Measurements from ENCODE around the gene COL11A1. TPM values are rescaled to one million over a fixed set of nuclear protein-coding genes. Genes with fewer than 3 reads are reported as not detected.
"Not testable (repeated sequence)": the region's sequence is repeated elsewhere in the genome, so short reads cannot be mapped to it uniquely, and the experiment has no call there.

COL11A1 gene
- total RNA-seq, 1 donor from 2014 or later = under 0.01 TPM

DNA sequence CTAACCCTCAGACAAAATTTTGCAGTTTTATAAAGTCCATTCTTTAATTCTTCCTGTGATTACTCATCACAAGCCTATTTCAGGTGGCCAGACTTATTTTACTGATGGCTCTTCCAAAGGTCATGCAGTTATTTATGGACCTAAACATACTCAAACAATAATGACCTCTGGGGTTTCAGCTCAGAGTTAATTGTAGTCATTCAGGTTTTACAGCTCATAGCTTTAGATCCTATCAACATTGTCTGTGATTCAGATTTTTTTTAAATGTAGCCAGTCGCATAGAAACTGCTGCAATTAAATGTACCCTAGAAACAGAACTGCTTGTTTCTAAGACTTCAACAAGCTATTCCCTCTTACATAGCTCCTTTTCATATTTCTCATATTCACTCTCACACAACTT is 270.8 kb downstream of the COL11A1 start:
- no peak for DNase-seq (ENCODE audit: low read depth in 2 of 2)

DNA sequence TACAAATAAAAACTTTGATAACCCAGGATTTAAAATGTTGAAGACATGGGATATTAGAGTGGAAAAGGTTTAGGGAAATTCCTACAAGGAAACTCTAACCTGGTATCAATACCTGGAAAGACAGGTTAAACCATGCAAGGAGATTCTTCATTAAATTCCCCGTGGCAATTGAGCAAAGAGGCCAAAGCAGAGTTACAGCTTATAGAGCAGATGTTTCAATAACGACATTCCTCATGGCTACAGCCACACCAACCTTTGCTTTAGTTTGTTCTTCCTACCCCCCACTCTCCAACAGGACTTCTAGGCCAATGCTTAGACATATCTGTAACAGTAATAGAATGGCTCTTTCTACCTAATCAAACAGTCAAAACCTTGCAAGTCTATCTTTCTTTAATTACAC is 271.3 kb downstream of the COL11A1 start:
- DNase-seq (ENCODE audit: low read depth in 2 of 2) = no peak

DNA sequence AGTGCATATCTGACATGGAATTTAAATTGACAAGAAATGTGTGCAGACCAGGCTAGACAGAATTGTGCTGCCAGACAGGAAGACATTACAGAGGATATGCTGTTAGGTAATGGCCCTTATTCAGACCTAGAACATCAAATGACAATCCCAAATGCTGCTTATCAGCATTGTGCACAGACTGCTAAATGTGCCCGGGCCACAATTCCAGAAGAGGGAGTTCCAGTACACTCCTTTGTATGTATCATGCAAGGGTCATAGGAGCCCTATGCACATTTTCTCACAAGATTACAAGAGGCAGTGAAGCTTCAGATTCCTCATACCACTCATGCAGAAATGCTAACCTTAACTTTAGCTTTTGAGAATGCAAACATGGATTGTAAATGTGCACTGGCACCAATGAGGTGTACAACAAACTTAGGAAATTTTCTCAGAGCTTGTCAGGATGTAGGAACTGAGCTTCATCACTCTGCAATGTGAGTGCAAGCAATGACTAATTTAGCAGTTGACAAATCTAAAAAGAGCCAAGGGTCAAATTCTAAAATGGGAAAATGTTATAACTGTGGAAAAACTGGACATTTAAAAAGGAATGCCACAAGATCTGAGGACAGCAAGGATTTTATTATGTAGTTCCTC is 273.5 kb downstream of the COL11A1 start:
- no peak for DNase-seq (ENCODE audit: low read depth in 2 of 2)

DNA sequence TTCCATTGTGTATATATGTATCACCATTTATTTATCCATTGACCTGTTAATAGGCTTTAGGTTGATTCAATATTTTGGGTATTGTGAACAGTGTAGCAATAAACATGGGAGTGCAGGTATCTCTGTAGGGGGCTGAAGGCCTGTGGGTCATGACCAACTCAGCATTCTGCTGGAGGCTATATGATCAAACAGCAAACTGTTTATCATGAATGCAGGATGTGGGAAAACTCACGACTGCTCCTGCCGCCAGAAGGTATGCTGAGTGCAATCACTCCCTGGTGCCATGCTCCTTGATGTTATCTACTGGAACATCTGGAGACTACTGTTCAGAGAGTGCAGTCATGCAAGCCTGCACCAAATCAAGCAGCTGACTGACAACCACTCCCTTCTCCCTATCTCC is 275.2 kb downstream of the COL11A1 start:
- DNase-seq (ENCODE audit: low read depth in 2 of 2) = no peak

DNA sequence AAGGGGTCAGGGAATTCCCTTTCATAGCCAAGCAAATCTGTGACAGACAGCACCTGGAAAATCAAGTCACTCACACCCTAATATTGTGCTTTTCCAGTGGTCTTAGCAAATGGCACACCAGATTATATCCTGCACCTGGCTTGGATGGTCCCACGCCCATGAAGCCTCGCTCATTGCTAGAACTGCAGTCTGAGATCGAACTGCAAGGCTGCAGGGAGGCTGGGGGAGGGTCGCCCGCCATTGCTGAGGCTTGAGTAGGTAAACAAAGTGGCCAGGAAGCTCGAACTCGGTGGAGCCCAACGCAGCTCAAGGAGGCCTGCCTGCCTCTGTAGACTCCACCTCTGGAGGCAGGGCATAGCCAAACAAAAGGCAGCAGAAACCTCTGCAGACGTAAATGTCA is 281.6 kb downstream of the COL11A1 start:
- not testable (repeated sequence) for DNase-seq (ENCODE audit: low read depth in 2 of 2)

All from dermis microvascular lymphatic vessel endothelial cell (primary cell).